GM12878 (cell line): ENCODE results near the gene YES1. TPM values are rescaled to one million over a fixed set of nuclear protein-coding genes. Genes with fewer than 3 reads are reported as not detected.

Experiments used
- ATAC-seq: fragments of 200-7000 bp; cut with Tn5 transposase; 3 replicates; pipeline ENCODE4 v1.9.1; 2020; ENCODE audit warnings: mild to moderate bottlenecking, moderate library complexity
- BruUV-seq: library from RNA; stranded (reverse); fragments of 400-500 nt; replicated peaks from 2 replicates; lab custom pipeline; 2021; lab: Mats Ljungman, UMichigan
- CTCF ChIA-PET: fragments of 300-600 bp; sonication (Branson Sonifier 250); formaldehyde crosslinking; extraction: SDS; loops from one replicate; lab custom pipeline; 2021; ENCODE audit warnings: inconsistent platforms; lab: Yijun Ruan, JAX
- POLR2A ChIA-PET: fragments of 350-600 bp; formaldehyde crosslinking; extraction: SDS; loops from one replicate; lab custom pipeline; 2021; ENCODE audit warnings: inconsistent platforms; lab: Charles Lee
- RAD21 ChIA-PET: fragments of 300-600 bp; sonication (Branson Sonifier 250); formaldehyde crosslinking; loops from one replicate; lab custom pipeline; 2023; ENCODE audit warnings: antibody characterized with exemption; ENCODE audit not compliant: unreplicated experiment; lab: Charles Lee
- SMC1A ChIA-PET: fragments of 300-600 bp; sonication (Branson Sonifier 250); formaldehyde crosslinking; loops from one replicate; lab custom pipeline; 2023; ENCODE audit not compliant: unreplicated experiment, uncharacterized antibody; lab: Charles Lee
- DNase-seq: peaks from one replicate; pipeline ENCODE4 v3.0.0-alpha.2; 2011; ENCODE audit warnings: low read depth, low spot score
- FAIRE-seq: peaks from 3 replicates; lab custom pipeline; 2011; peaks lifted over from hg19 to GRCh38; lab: Jason Lieb, UNC
- H2AFZ ChIP-seq: 2 replicates; pipeline ENCODE4 v1.6.0; 2011; ENCODE audit warnings: low read depth, low read length, control low read depth; ENCODE audit not compliant: control insufficient read depth
- H3K27ac ChIP-seq: 2 replicates; pipeline ENCODE4 v1.5.1; 2011; ENCODE audit warnings: control low read depth; ENCODE audit not compliant: control insufficient read depth, insufficient read depth
- H3K27me3 ChIP-seq, 2 experiments: replicated peaks in 1 of 2; 2 replicates each; pipeline versions ENCODE4 v1.6.0 to v1.6.1; 2011; ENCODE audit warnings: low read length in 1 of 2; ENCODE audit not compliant: control insufficient read depth in 2 of 2, insufficient read depth in 2 of 2
- H3K36me3 ChIP-seq, 2 experiments: 2 replicates each; pipeline ENCODE4 v1.5.1; 2011; ENCODE audit warnings: low read length in 1 of 2; ENCODE audit not compliant: control insufficient read depth in 2 of 2, insufficient read depth in 2 of 2
- H3K4me1 ChIP-seq: 2 replicates; pipeline ENCODE4 v1.6.1; 2011; ENCODE audit warnings: mild to moderate bottlenecking, low read length, moderate library complexity, mixed read lengths; ENCODE audit not compliant: control insufficient read depth, insufficient read depth
- H3K4me2 ChIP-seq: 2 replicates; pipeline ENCODE4 v1.6.0; 2011; ENCODE audit warnings: control low read depth; ENCODE audit not compliant: control insufficient read depth, insufficient read depth
- H3K4me3 ChIP-seq: fragments of 200-600 bp; sonication (generic); 2 replicates; pipeline ENCODE4 v1.5.1; 2016
- H3K79me2 ChIP-seq: 2 replicates; pipeline ENCODE4 v1.6.0; 2011; ENCODE audit warnings: low read length; ENCODE audit not compliant: control insufficient read depth, insufficient read depth
- H3K9ac ChIP-seq: 2 replicates; pipeline ENCODE4 v1.8.0; 2011; ENCODE audit warnings: low read length, control low read depth, mixed read lengths; ENCODE audit not compliant: control insufficient read depth, insufficient read depth
- H3K9me3 ChIP-seq: replicated peaks from 3 replicates; pipeline ENCODE4 v1.5.1; 2011; ENCODE audit warnings: mild to moderate bottlenecking, low read length; ENCODE audit not compliant: control insufficient read depth, insufficient read depth
- H4K20me1 ChIP-seq: 2 replicates; pipeline ENCODE4 v1.6.0; 2011; ENCODE audit not compliant: control insufficient read depth, insufficient read depth
- CHD1 ChIP-seq: IDR thresholded peaks from 2 replicates; pipeline ENCODE4 v1.6.1; 2012; ENCODE audit warnings: low read depth, low read length, improper control_type of control experiment
- EP300 ChIP-seq, 2 experiments: fragments of 150-350 bp in 1 of 2; IDR thresholded peaks; 2 replicates each; pipeline ENCODE4 v1.6.1; 2011 to 2012; ENCODE audit warnings: low read depth in 2 of 2, low read length in 2 of 2, borderline replicate concordance in 1 of 2, improper control_type of control experiment in 1 of 2, inconsistent platforms in 1 of 2; ENCODE audit not compliant: control insufficient read depth in 1 of 2
- EZH2 ChIP-seq: IDR thresholded peaks from 2 replicates; pipeline ENCODE4 v1.6.1; 2012; ENCODE audit warnings: low read depth, mild to moderate bottlenecking, control low read depth, inconsistent platforms, low read length, borderline replicate concordance; ENCODE audit not compliant: control insufficient read depth
- FOS ChIP-seq: IDR thresholded peaks from 3 replicates; pipeline ENCODE4 v1.6.1; 2011; ENCODE audit warnings: borderline replicate concordance; ENCODE audit not compliant: insufficient read length; ENCODE audit errors: extremely low read depth
- FOXK2 ChIP-seq: fragments of 450-650 bp; IDR thresholded peaks from 2 replicates; pipeline ENCODE4 v1.6.1; 2017; ENCODE audit warnings: mild to moderate bottlenecking, moderate library complexity
- IKZF1 ChIP-seq: fragments of 450-650 bp; conservative IDR thresholded peaks from 2 replicates; pipeline ENCODE4 v1.6.1; 2017; ENCODE audit warnings: antibody characterized with exemption, mild to moderate bottlenecking
- MTA3 ChIP-seq: IDR thresholded peaks from 2 replicates; pipeline ENCODE4 v1.6.1; 2012; ENCODE audit warnings: low read length, inconsistent platforms, borderline replicate concordance
- MXI1 ChIP-seq: fragments of 150-350 bp; IDR thresholded peaks from 2 replicates; pipeline ENCODE4 v1.6.1; 2011; ENCODE audit warnings: low read depth, mild to moderate bottlenecking, inconsistent platforms, low read length, improper control_type of control experiment
- PAX8 ChIP-seq: fragments of 450-650 bp; IDR thresholded peaks from 2 replicates; pipeline ENCODE4 v1.6.1; 2017; ENCODE audit warnings: mild to moderate bottlenecking, moderate library complexity
- YY1 ChIP-seq: IDR thresholded peaks from 2 replicates; pipeline ENCODE4 v1.6.1; 2011; ENCODE audit warnings: low read depth, mild to moderate bottlenecking, low read length
- WGBS: methylation state at CpG from one replicate; pipeline ENCODE4 v1.1.6; 2016; ENCODE audit warnings: low lambda C conversion rate; ENCODE audit not compliant: insufficient replicate concordance, insufficient coverage; ENCODE audit errors: missing lambda C conversion rate; 5-methylcytosine and 5-hydroxymethylcytosine counted together
- in situ Hi-C: fragments of 300-500 bp; cut with MboI; formaldehyde crosslinking; loops from 9 replicates; pipeline ENCODE4 v1.14.3; 2018; ENCODE audit warnings: mixed read lengths
- intact Hi-C: fragments of 100-400 bp; cut with micrococcal nuclease; formaldehyde crosslinking; loops from one replicate; pipeline ENCODE4 v1.14.2; 2022; ENCODE audit not compliant: unreplicated experiment
- polyA plus RNA-seq, 11 experiments: library from polyadenylated mRNA; depleted of rRNA in 4 of 11; unstranded in 6 of 11; stranded (reverse) in 5 of 11; fragments of >200 nt; fragmentation: Nextera tagmentation in 4 of 11; fragmentation: Illumina TruSeq in 1 of 11; extraction: Ambion mirVana in 4 of 11; extraction: Trizol in 1 of 11; gene quantifications; 1 replicate in 1 of 11; 2 replicates in 10 of 11; pipeline versions ENCODE4 v1.2.1 to v1.2.3, GENCODE V29; 2011 to 2016; ENCODE audit warnings: inconsistent platforms in 2 of 11, missing spikeins in 2 of 11, low read depth in 1 of 11
- total RNA-seq, 4 experiments: library from RNA; depleted of rRNA in 3 of 4; stranded (reverse); fragments of >200 nt in 3 of 4; fragmentation: Illumina TruSeq in 1 of 4; extraction: Trizol in 1 of 4; gene quantifications; 2 replicates each; pipeline versions ENCODE4 v1.2.1 to v1.2.3, GENCODE V29; 2013 to 2021
- TF ChIP-seq, protein P1 (sequence below): fragments of 450-650 bp; IDR thresholded peaks from 2 replicates; pipeline ENCODE4 v1.6.1; 2017; ENCODE audit warnings: antibody characterized with exemption, mild to moderate bottlenecking, moderate library complexity
- TF ChIP-seq, protein P2 (sequence below): fragments of 150-350 bp; IDR thresholded peaks from 2 replicates; pipeline ENCODE4 v1.6.1; 2016; ENCODE audit warnings: low read depth, low read length

Gene YES1
- total and polyA plus RNA-seq, 10 of the 15 experiments (the other 5 are each of a cell fraction or from before 2014, with no cell fraction given): 2.3 to 7.9 (median 5.8) TPM

DNA sequence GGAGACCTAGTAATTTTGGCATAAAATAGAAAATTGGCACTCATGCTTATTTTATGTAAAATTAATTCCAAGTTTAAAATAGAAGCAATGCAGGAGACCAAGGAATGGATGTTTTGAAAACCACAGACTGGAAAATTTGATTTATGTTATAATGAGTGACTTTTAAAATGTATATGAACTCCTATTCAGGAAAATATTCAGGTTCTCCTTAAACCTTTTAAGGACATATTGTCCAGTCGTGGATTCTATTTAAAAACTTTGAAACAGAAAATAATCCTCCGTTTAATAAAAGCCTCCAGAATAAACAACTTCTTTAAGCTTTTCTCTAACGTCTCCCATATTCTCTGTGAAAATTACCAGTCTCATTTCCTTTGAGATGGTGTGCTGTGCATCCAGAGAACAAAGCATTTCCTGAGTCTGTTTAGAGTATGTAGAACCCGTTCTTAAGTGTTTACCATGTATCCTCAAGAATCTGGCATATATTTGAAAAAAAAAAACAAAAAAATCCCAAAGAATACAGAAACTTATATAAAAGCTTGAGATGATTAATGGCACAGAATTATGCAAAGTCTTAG lies 8.6 kb upstream of the YES1 start:
- CTCF ChIA-PET: interaction anchor here (1.0 to 3.3 kb wide), 7 partner anchors 7 to 197 kb away, joined by 3 to 27 read pairs (median 6); no protein-coding TSS in a partner anchor
- H3K9me3 ChIP-seq: no peaks in the 10 kb centered on the region
- ATAC-seq: no peak
- no peaks in the 10 kb centered on the region for H3K79me2 ChIP-seq
- no peak overlapping the region for H3K4me2 ChIP-seq
- no TSS peak for BruUV-seq
- no peaks in the 10 kb centered on the region for H3K4me1 ChIP-seq
- no peak for DNase-seq
- POLR2A ChIA-PET: no interaction called here
- TF ChIP-seq, protein P1, sequence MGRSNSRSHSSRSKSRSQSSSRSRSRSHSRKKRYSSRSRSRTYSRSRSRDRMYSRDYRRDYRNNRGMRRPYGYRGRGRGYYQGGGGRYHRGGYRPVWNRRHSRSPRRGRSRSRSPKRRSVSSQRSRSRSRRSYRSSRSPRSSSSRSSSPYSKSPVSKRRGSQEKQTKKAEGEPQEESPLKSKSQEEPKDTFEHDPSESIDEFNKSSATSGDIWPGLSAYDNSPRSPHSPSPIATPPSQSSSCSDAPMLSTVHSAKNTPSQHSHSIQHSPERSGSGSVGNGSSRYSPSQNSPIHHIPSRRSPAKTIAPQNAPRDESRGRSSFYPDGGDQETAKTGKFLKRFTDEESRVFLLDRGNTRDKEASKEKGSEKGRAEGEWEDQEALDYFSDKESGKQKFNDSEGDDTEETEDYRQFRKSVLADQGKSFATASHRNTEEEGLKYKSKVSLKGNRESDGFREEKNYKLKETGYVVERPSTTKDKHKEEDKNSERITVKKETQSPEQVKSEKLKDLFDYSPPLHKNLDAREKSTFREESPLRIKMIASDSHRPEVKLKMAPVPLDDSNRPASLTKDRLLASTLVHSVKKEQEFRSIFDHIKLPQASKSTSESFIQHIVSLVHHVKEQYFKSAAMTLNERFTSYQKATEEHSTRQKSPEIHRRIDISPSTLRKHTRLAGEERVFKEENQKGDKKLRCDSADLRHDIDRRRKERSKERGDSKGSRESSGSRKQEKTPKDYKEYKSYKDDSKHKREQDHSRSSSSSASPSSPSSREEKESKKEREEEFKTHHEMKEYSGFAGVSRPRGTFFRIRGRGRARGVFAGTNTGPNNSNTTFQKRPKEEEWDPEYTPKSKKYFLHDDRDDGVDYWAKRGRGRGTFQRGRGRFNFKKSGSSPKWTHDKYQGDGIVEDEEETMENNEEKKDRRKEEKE: no peak
- TF ChIP-seq PAX8 (no peak), MTA3 (no peak), YY1 (no peak), CHD1 (no peak), EP300 (IDR thresholded peaks at IDR 0.05; ENCODE audit: borderline replicate concordance in 1 of 2, control insufficient read depth in 1 of 2, low read depth in 2 of 2, low read length in 2 of 2) (no peak), FOS (no peak), EZH2 (no peak), MXI1 (no peak), FOXK2 (no peak), IKZF1 (no peak)
- TF ChIP-seq, protein P2, sequence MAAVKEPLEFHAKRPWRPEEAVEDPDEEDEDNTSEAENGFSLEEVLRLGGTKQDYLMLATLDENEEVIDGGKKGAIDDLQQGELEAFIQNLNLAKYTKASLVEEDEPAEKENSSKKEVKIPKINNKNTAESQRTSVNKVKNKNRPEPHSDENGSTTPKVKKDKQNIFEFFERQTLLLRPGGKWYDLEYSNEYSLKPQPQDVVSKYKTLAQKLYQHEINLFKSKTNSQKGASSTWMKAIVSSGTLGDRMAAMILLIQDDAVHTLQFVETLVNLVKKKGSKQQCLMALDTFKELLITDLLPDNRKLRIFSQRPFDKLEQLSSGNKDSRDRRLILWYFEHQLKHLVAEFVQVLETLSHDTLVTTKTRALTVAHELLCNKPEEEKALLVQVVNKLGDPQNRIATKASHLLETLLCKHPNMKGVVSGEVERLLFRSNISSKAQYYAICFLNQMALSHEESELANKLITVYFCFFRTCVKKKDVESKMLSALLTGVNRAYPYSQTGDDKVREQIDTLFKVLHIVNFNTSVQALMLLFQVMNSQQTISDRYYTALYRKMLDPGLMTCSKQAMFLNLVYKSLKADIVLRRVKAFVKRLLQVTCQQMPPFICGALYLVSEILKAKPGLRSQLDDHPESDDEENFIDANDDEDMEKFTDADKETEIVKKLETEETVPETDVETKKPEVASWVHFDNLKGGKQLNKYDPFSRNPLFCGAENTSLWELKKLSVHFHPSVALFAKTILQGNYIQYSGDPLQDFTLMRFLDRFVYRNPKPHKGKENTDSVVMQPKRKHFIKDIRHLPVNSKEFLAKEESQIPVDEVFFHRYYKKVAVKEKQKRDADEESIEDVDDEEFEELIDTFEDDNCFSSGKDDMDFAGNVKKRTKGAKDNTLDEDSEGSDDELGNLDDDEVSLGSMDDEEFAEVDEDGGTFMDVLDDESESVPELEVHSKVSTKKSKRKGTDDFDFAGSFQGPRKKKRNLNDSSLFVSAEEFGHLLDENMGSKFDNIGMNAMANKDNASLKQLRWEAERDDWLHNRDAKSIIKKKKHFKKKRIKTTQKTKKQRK: no peak
- TF ChIP-seq, all 136 proteins: peak for 0
- ChIA-PET SMC1A (interaction anchor here (1.0 to 10.1 kb wide), 3 partner anchors 12 to 20 kb away, joined by 3 to 91 read pairs (median 3); no protein-coding TSS in a partner anchor), RAD21 (interaction anchor here (1.5 kb wide), 1 partner anchor 10 kb away, joined by 6 read pairs; no protein-coding TSS in a partner anchor)
- no peak overlapping the region for H3K4me3 ChIP-seq
- H4K20me1 ChIP-seq: no peaks in the 10 kb centered on the region
- no peak overlapping the region for H2AFZ ChIP-seq
- no peak overlapping the region for H3K9ac ChIP-seq
- intact Hi-C loops: no loop called here
- in situ Hi-C loops: no loop called here
- H3K36me3 ChIP-seq: no peaks in the 10 kb centered on the region
- H3K27me3 ChIP-seq: no peaks in the 10 kb centered on the region; a peak in 1 of 4 replicates
- WGBS: 28% methylated on average over 4 of the region's 4 CpGs
- H3K27ac ChIP-seq: no peak overlapping the region
- FAIRE-seq: no peak
